Gastroesophageal sphincter (tissue), 4 donors: ENCODE measurements around the gene EPB41L4B. TPM values are rescaled to one million over a fixed set of nuclear protein-coding genes. Genes with fewer than 3 reads are reported as not detected.

ENCODE experiments used
- ATAC-seq: fragments of 150-250 bp; one replicate; pipeline ENCODE4 v1.9.1; 2016; ENCODE audit warnings: mild to moderate bottlenecking, moderate library complexity
- H3K27ac ChIP-seq, 4 donors: fragments of 200-600 bp; sonication (generic) in 3 of 4; 1 replicate in 3 of 4; 2 replicates in 1 of 4; pipeline ENCODE4 v1.5.1; 2016 to 2019
- H3K27me3 ChIP-seq: fragments of 200-600 bp; sonication (generic); one replicate; pipeline ENCODE4 v1.5.1; 2019
- H3K36me3 ChIP-seq, 2 donors: fragments of 200-600 bp; sonication (generic); one replicate each; pipeline ENCODE4 v1.5.1; 2019; ENCODE audit warnings: control low read depth in 1 of 2
- H3K4me1 ChIP-seq, 3 donors: fragments of 200-600 bp; sonication (generic); 1 replicate in 2 of 3; 2 replicates in 1 of 3; pipeline ENCODE4 v1.5.1; 2016 to 2019; ENCODE audit warnings: control low read depth in 2 of 3
- H3K4me3 ChIP-seq, 2 donors: fragments of 200-600 bp; sonication (generic); one replicate each; pipeline ENCODE4 v1.5.1; 2019; ENCODE audit warnings: mild to moderate bottlenecking in 1 of 2, moderate library complexity in 1 of 2
- H3K9me3 ChIP-seq, 3 donors: fragments of 200-600 bp; sonication (generic); one replicate each; pipeline ENCODE4 v1.5.1; 2017 to 2019; ENCODE audit warnings: control low read depth in 2 of 3
- CTCF ChIP-seq, 4 experiments: fragments of 200-600 bp in 2 of 4; fragments of 450-650 bp in 2 of 4; sonication (generic) in 1 of 4; IDR thresholded peaks; one replicate each; pipeline ENCODE4 v1.5.1; 2017 to 2019; ENCODE audit warnings: antibody characterized with exemption in 4 of 4, mild to moderate bottlenecking in 2 of 4, moderate library complexity in 2 of 4
- EP300 ChIP-seq: sonication (generic); formaldehyde crosslinking; IDR thresholded peaks from one replicate; pipeline ENCODE4 v1.6.1; 2017; ENCODE audit warnings: antibody characterized with exemption, mild to moderate bottlenecking
- POLR2A ChIP-seq, 2 donors: fragments of 450-650 bp; IDR thresholded peaks; one replicate each; pipeline ENCODE4 v1.6.1; 2017; ENCODE audit warnings: antibody characterized with exemption in 2 of 2, mild to moderate bottlenecking in 2 of 2, moderate library complexity in 1 of 2
- POLR2AphosphoS5 ChIP-seq: sonication (generic); formaldehyde crosslinking; IDR thresholded peaks from one replicate; pipeline ENCODE4 v1.6.1; 2017; ENCODE audit warnings: antibody characterized with exemption
- WGBS, 2 donors: methylation state at CpG; one replicate each; pipeline ENCODE4 v1.1.5; 2018; ENCODE audit warnings: low coverage in 1 of 2; 5-methylcytosine and 5-hydroxymethylcytosine counted together
- total RNA-seq, 4 donors: library from RNA; depleted of rRNA; stranded (reverse); fragments of >200 nt; gene quantifications; one replicate each; pipeline ENCODE4 v1.1.0, GENCODE V29; 2016

Gene EPB41L4B
- total RNA-seq, 4 donors from 2014 or later, result 1.2 to 1.7 (median 1.4) TPM; not detected in 1

- ATAC-seq, result no peak
- H3K4me3 ChIP-seq, result no peak overlapping the region
- no peaks in the 10 kb centered on the region for H3K9me3 ChIP-seq
- H3K27me3 ChIP-seq, result no peaks in the 10 kb centered on the region
- TF ChIP-seq POLR2AphosphoS5 (no peak), CTCF (IDR thresholded peaks at IDR 0.05) (no peak), POLR2A (IDR thresholded peaks at IDR 0.05) (no peak), EP300 (no peak)
- no peaks in the 10 kb centered on the region for H3K36me3 ChIP-seq
- H3K27ac ChIP-seq, result no peak overlapping the region
- H3K4me1 ChIP-seq, result no peaks in the 10 kb centered on the region
- 63 to 100% methylated on average over 1 to 3 of the region's 3 CpGs for WGBS, 2 donors
Measured at GRCh38 chr9:109238655-109239054, 82.2 kb downstream of the EPB41L4B start.

- WGBS, 2 donors, result 95% methylated on average over 4 of the region's 4 CpGs; no CpG with 5 or more reads in 1 of the 2 donors
- Histone ChIP-seq H3K4me3 (no peak overlapping the region), H3K27ac (no peak overlapping the region), H3K9me3 (no peaks in the 10 kb centered on the region), H3K4me1 (no peaks in the 10 kb centered on the region), H3K36me3 (no peaks in the 10 kb centered on the region), H3K27me3 (no peaks in the 10 kb centered on the region)
- no peak for TF ChIP-seq CTCF (IDR thresholded peaks at IDR 0.05)
- no peak for TF ChIP-seq POLR2A (IDR thresholded peaks at IDR 0.05)
- no peak for TF ChIP-seq EP300
- TF ChIP-seq POLR2AphosphoS5, result no peak
- no peak for ATAC-seq
Measured at GRCh38 chr9:109238125-109238524, 82.7 kb downstream of the EPB41L4B start.

GRCh38 chr9:109232449-109233237 is 88.2 kb downstream of the EPB41L4B start:
- ATAC-seq, result no peak

GRCh38 chr9:109231593-109231992 is 89.3 kb downstream of the EPB41L4B start:
- Histone ChIP-seq H3K27ac (no peak overlapping the region), H3K4me1 (no peaks in the 10 kb centered on the region), H3K4me3 (no peak overlapping the region), H3K9me3 (no peaks in the 10 kb centered on the region), H3K36me3 (no peaks in the 10 kb centered on the region), H3K27me3 (peaks cover 4% of the 10 kb centered on the region)
- 67% methylated on average over 1 of the region's 1 CpG; no CpG with 5 or more reads in 1 of the 2 donors for WGBS, 2 donors
- TF ChIP-seq POLR2A (IDR thresholded peaks at IDR 0.05), result no peak
- no peak for TF ChIP-seq POLR2AphosphoS5
- no peak for TF ChIP-seq EP300
- TF ChIP-seq CTCF (IDR thresholded peaks at IDR 0.05), result no peak
- no peak for ATAC-seq

More at GRCh38 chr9:109232449-109233237, 88.2 kb downstream of the EPB41L4B start:
- Histone ChIP-seq H3K9me3 (no peaks in the 10 kb centered on the region), H3K27me3 (peaks cover 4% of the 10 kb centered on the region), H3K4me1 (no peaks in the 10 kb centered on the region), H3K36me3 (no peaks in the 10 kb centered on the region), H3K27ac (no peak overlapping the region), H3K4me3 (no peak overlapping the region)
- no peak for TF ChIP-seq EP300
- TF ChIP-seq POLR2A (IDR thresholded peaks at IDR 0.05), result no peak
- no peak for TF ChIP-seq CTCF (IDR thresholded peaks at IDR 0.05)
- TF ChIP-seq POLR2AphosphoS5, result no peak
- WGBS, 2 donors, result 47 to 57% methylated on average over 8 to 9 of the region's 9 CpGs

- peaks cover 4% of the 10 kb centered on the region for H3K27me3 ChIP-seq
- TF ChIP-seq POLR2AphosphoS5 (no peak), CTCF (IDR thresholded peaks at IDR 0.05) (no peak), EP300 (no peak), POLR2A (IDR thresholded peaks at IDR 0.05) (no peak)
- H3K9me3 ChIP-seq, result peaks cover 0 to 4% (median 0%) of the 10 kb centered on the region in 3 donors
- H3K4me3 ChIP-seq, result no peak overlapping the region
- no peak overlapping the region for H3K27ac ChIP-seq
- no peaks in the 10 kb centered on the region for H3K36me3 ChIP-seq
- no peaks in the 10 kb centered on the region for H3K4me1 ChIP-seq
- no peak for ATAC-seq
- WGBS, 2 donors, result 70 to 76% methylated on average over 4 of the region's 4 CpGs
Measured at GRCh38 chr9:109230277-109230676, 90.6 kb downstream of the EPB41L4B start.
